NCI-H1092 (cell line): ENCODE measurements around the gene NTSR1.
A peak's percentile ranks its signal among the peaks of the same experiment; 100 is the strongest.

Experiments
- DNase-seq: peaks from one replicate; lab custom pipeline; 2025; lab: John Stamatoyannopoulos, UW

The NTSR1 gene

GRCh38 chr20:62709537-62709905 lies 885 bp downstream of the NTSR1 start:
- DNase-seq = no peak

- DNase-seq = no peak
These were observed 1.7 kb downstream of the NTSR1 start for GRCh38 chr20:62710221-62710885.

GRCh38 chr20:62710886-62711702 lies 2.5 kb downstream of the NTSR1 start:
- no peak for DNase-seq

- peak; percentile 84 for DNase-seq
These were observed 3.1 kb downstream of the NTSR1 start for GRCh38 chr20:62711703-62712101.

GRCh38 chr20:62712606-62713005 lies 4.0 kb downstream of the NTSR1 start:
- DNase-seq = no peak

- DNase-seq = no peak
These were observed 5.4 kb downstream of the NTSR1 start for GRCh38 chr20:62714006-62714405.

GRCh38 chr20:62714799-62715198 lies 6.2 kb downstream of the NTSR1 start:
- DNase-seq = no peak

GRCh38 chr20:62715201-62715600 lies 6.6 kb downstream of the NTSR1 start:
- DNase-seq = no peak

- DNase-seq = no peak
These were observed 7.7 kb downstream of the NTSR1 start for GRCh38 chr20:62716198-62716940.

GRCh38 chr20:62716941-62717310 lies 8.3 kb downstream of the NTSR1 start:
- DNase-seq = no peak

GRCh38 chr20:62717933-62718332 lies 9.3 kb downstream of the NTSR1 start:
- no peak for DNase-seq

GRCh38 chr20:62718546-62718945 lies 9.9 kb downstream of the NTSR1 start:
- no peak for DNase-seq

GRCh38 chr20:62719250-62719935 lies 10.8 kb downstream of the NTSR1 start:
- DNase-seq = no peak

GRCh38 chr20:62721511-62722370 lies 13.1 kb downstream of the NTSR1 start:
- DNase-seq = no peak

GRCh38 chr20:62722627-62723026 lies 14.0 kb downstream of the NTSR1 start:
- DNase-seq = no peak

GRCh38 chr20:62723351-62723750 lies 14.7 kb downstream of the NTSR1 start:
- DNase-seq = peak; percentile 18

- DNase-seq = no peak
These were observed 15.3 kb downstream of the NTSR1 start for GRCh38 chr20:62723768-62724450.

GRCh38 chr20:62724692-62725595 lies 16.3 kb downstream of the NTSR1 start:
- no peak for DNase-seq

GRCh38 chr20:62725596-62726268 lies 17.1 kb downstream of the NTSR1 start:
- no peak for DNase-seq
